WTC11 (cell line): ENCODE measurements around the gene TSHZ3.

Experiments
- CREB1 ChIP-seq: sonication (generic); formaldehyde crosslinking; IDR thresholded peaks from 2 replicates; pipeline ENCODE4 v1.8.0; 2023; ENCODE audit warnings: mild to moderate bottlenecking, missing genetic modification reagents
- TEAD1 ChIP-seq: sonication (generic); formaldehyde crosslinking; IDR thresholded peaks from 2 replicates; pipeline ENCODE4 v1.8.0; 2022; ENCODE audit warnings: mild to moderate bottlenecking, missing genetic modification reagents
- TF ChIP-seq, protein P1 (sequence below): fragments of 200-600 bp; IDR thresholded peaks from 2 replicates; pipeline ENCODE4 v1.8.0; 2022; ENCODE audit warnings: antibody characterized with exemption

DNA sequence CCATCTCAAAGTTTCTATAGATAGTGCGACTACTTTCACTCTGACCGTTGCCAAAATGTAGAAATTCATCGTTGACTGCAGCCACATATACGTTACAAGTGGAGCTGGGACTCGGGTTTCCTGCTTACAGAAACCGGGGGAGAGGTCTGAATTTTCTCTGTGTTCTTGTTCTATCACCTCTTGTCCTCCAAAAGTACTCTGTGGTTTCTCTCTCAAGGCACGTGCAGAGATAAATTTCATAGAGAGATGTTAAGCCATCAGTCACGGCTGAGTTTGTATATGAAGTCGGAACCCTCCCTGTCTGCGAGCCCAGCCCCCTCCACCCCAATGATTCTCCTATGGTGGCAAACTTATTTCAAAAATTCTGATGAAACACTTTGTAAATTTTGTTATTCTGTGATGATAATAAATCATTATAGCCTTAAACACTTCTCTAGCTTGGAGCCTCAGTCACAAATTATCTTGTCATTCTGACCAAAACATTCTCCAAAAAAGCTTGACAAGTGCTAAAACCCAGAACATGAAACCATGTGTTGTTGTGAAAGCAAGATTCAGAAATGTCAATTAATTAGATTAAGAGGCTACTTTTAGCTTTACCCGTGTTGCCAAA is 87.5 kb downstream of the TSHZ3 start:
- TF ChIP-seq CREB1 (CRISPR knock-in tag) (no peak), TEAD1 (no peak)
- TF ChIP-seq, protein P1, sequence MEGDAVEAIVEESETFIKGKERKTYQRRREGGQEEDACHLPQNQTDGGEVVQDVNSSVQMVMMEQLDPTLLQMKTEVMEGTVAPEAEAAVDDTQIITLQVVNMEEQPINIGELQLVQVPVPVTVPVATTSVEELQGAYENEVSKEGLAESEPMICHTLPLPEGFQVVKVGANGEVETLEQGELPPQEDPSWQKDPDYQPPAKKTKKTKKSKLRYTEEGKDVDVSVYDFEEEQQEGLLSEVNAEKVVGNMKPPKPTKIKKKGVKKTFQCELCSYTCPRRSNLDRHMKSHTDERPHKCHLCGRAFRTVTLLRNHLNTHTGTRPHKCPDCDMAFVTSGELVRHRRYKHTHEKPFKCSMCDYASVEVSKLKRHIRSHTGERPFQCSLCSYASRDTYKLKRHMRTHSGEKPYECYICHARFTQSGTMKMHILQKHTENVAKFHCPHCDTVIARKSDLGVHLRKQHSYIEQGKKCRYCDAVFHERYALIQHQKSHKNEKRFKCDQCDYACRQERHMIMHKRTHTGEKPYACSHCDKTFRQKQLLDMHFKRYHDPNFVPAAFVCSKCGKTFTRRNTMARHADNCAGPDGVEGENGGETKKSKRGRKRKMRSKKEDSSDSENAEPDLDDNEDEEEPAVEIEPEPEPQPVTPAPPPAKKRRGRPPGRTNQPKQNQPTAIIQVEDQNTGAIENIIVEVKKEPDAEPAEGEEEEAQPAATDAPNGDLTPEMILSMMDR = no peak
